HCT116 (cell line): Measurements from ENCODE around the gene ATF1. TPM values are rescaled to one million over a fixed set of nuclear protein-coding genes. Genes with fewer than 3 reads are reported as not detected.
A peak's percentile ranks its signal among the peaks of the same experiment; 100 is the strongest.

ENCODE experiments used
- ATAC-seq: fragments of 200-7000 bp; cut with Tn5 transposase; 2 replicates; pipeline ENCODE4 v1.9.1; 2020; ENCODE audit warnings: mild to moderate bottlenecking, moderate library complexity
- BruUV-seq: library from RNA; stranded (reverse); fragments of 400-500 nt; replicated peaks from 2 replicates; lab custom pipeline; 2021; lab: Mats Ljungman, UMichigan
- CTCF ChIA-PET: fragments of 300-600 bp; sonication (Branson Sonifier 250); formaldehyde crosslinking; loops from one replicate; lab custom pipeline; 2021; ENCODE audit warnings: antibody characterized with exemption; lab: Charles Lee
- POLR2A ChIA-PET: fragments of 300-600, 350-600 bp; sonication (Branson Sonifier 250); formaldehyde crosslinking; loops from one replicate; lab custom pipeline; 2021; ENCODE audit warnings: antibody characterized with exemption; lab: Charles Lee
- RAD21 ChIA-PET, 2 experiments: fragments of 300-600 bp; sonication (Branson Sonifier 250); formaldehyde crosslinking; loops; one replicate each; lab custom pipeline; 2023; ENCODE audit warnings: low total read pairs in 2 of 2; ENCODE audit not compliant: uncharacterized antibody in 2 of 2, unreplicated experiment in 2 of 2, low non-redundant PET in 1 of 2; lab: Charles Lee
- DNase-seq: peaks from one replicate; pipeline ENCODE4 v3.0.0-alpha.2; 2010; ENCODE audit warnings: low read depth, low spot score
- H2AFZ ChIP-seq: fragments of 200-600 bp; shearing (Covaris generic), sonication (generic); 2 replicates; pipeline ENCODE4 v1.6.1; 2017; ENCODE audit warnings: low read depth, mixed run types, mixed read lengths, antibody characterized with exemption, low read length; ENCODE audit not compliant: poor library complexity, severe bottlenecking
- H3K27ac ChIP-seq: 2 replicates; pipeline ENCODE4 v1.5.1; 2012; ENCODE audit warnings: low read depth, low read length
- H3K27me3 ChIP-seq: fragments of 200-600 bp; sonication (generic); 2 replicates; pipeline ENCODE4 v1.6.1; 2016; ENCODE audit warnings: mixed run types, low read length, mixed read lengths; ENCODE audit not compliant: insufficient read depth
- H3K36me3 ChIP-seq, 2 experiments: fragments of 200-500 bp in 1 of 2; fragments of 200-600 bp in 1 of 2; sonication (Bioruptor generic) in 1 of 2; sonication (generic) in 1 of 2; 2 replicates each; pipeline versions ENCODE4 v1.5.1 to v1.6.1; 2014 to 2016; ENCODE audit warnings: low read length in 2 of 2, inconsistent platforms in 1 of 2, mixed read lengths in 1 of 2, mixed run types in 1 of 2; ENCODE audit not compliant: insufficient read depth in 2 of 2, control insufficient read depth in 1 of 2
- H3K4me1 ChIP-seq, 2 experiments: fragments of 200-600 bp in 1 of 2; sonication (generic) in 1 of 2; 2 replicates each; pipeline versions ENCODE4 v1.5.1 to v1.6.1; 2012 to 2017; ENCODE audit warnings: low read length in 2 of 2, inconsistent platforms in 1 of 2, mild to moderate bottlenecking in 1 of 2, mixed read lengths in 1 of 2, mixed run types in 1 of 2, moderate library complexity in 1 of 2; ENCODE audit not compliant: insufficient read depth in 2 of 2, control insufficient read depth in 1 of 2
- H3K4me2 ChIP-seq: fragments of 200-600 bp; sonication (generic); 2 replicates; pipeline ENCODE4 v1.6.1; 2017; ENCODE audit warnings: mixed run types, low read length, mixed read lengths
- H3K4me3 ChIP-seq, 2 experiments: fragments of 200-600 bp in 1 of 2; sonication (generic) in 1 of 2; replicated peaks in 1 of 2; 2 replicates each; pipeline ENCODE4 v1.5.1; 2011 to 2016; ENCODE audit warnings: low read length in 2 of 2, control low read depth in 1 of 2, low read depth in 1 of 2, mild to moderate bottlenecking in 1 of 2, mixed read lengths in 1 of 2, mixed run types in 1 of 2
- H3K79me2 ChIP-seq: fragments of 200-600 bp; sonication (generic); 2 replicates; pipeline ENCODE4 v1.6.1; 2017; ENCODE audit warnings: mild to moderate bottlenecking, mixed run types, low read length, moderate library complexity, mixed read lengths; ENCODE audit not compliant: insufficient read depth
- H3K9ac ChIP-seq: fragments of 200-600 bp; sonication (generic); 2 replicates; pipeline ENCODE4 v1.6.1; 2016; ENCODE audit warnings: low read length, mixed read lengths
- H3K9me2 ChIP-seq: fragments of 200-600 bp; sonication (generic), shearing (Covaris generic); 2 replicates; pipeline ENCODE4 v1.6.1; 2017; ENCODE audit warnings: mixed run types, mild to moderate bottlenecking, moderate library complexity; ENCODE audit not compliant: insufficient read depth
- H3K9me3 ChIP-seq, 2 experiments: fragments of 200-500 bp in 1 of 2; fragments of 200-600 bp in 1 of 2; sonication (Bioruptor generic) in 1 of 2; sonication (generic) in 1 of 2; 2 replicates each; pipeline ENCODE4 v1.6.1; 2014 to 2017; ENCODE audit warnings: low read length in 2 of 2, mixed read lengths in 2 of 2, inconsistent platforms in 1 of 2, low read depth in 1 of 2, mild to moderate bottlenecking in 1 of 2, mixed run types in 1 of 2, moderate library complexity in 1 of 2; ENCODE audit not compliant: control insufficient read depth in 1 of 2, insufficient read depth in 1 of 2
- H4K20me1 ChIP-seq: fragments of 200-600 bp; sonication (generic), shearing (Covaris generic); 2 replicates; pipeline ENCODE4 v1.6.1; 2017; ENCODE audit warnings: mixed run types, mild to moderate bottlenecking, moderate library complexity; ENCODE audit not compliant: insufficient read depth
- CEBPB ChIP-seq: IDR thresholded peaks from 2 replicates; pipeline ENCODE4 v1.6.1; 2012; ENCODE audit warnings: low read depth
- ELF1 ChIP-seq: IDR thresholded peaks from 2 replicates; pipeline ENCODE4 v1.6.1; 2012; ENCODE audit warnings: low read depth, borderline replicate concordance
- POLR2A ChIP-seq: IDR thresholded peaks from 2 replicates; pipeline ENCODE4 v1.7.0; 2011; ENCODE audit warnings: borderline replicate concordance; ENCODE audit not compliant: insufficient read depth, insufficient read length; ENCODE audit errors: extremely low read depth
- POLR2AphosphoS5 ChIP-seq: IDR thresholded peaks from 2 replicates; pipeline ENCODE4 v1.6.1; 2011; ENCODE audit warnings: mild to moderate bottlenecking, low read depth, low read length, moderate library complexity
- TCF7L2 ChIP-seq: IDR thresholded peaks from 2 replicates; pipeline ENCODE4 v1.7.0; 2011; ENCODE audit warnings: borderline replicate concordance, inconsistent platforms; ENCODE audit not compliant: insufficient read depth, insufficient read length; ENCODE audit errors: extremely low read depth
- YY1 ChIP-seq: IDR thresholded peaks from 2 replicates; pipeline ENCODE4 v1.6.1; 2011; ENCODE audit warnings: low read length, low read depth, moderate library complexity, mild to moderate bottlenecking; ENCODE audit not compliant: insufficient replicate concordance; ENCODE audit errors: extremely low read depth
- intact Hi-C: fragments of 100-400 bp; cut with micrococcal nuclease; formaldehyde crosslinking; loops from 2 replicates; pipeline ENCODE4 v1.10.0; 2022
- total RNA-seq: library from RNA; stranded (reverse); gene quantifications from one replicate; pipeline ENCODE4 v1.2.1, GENCODE V29; 2021; ENCODE audit not compliant: unreplicated experiment

ATF1 gene
- total RNA-seq, 1 experiment from 2014 or later, result 48.8 TPM

GRCh38 chr12:50753232-50753769, 10.6 kb upstream of the ATF1 start (continued):
- no peak for TF ChIP-seq YY1
- no peak for TF ChIP-seq ELF1

DNA sequence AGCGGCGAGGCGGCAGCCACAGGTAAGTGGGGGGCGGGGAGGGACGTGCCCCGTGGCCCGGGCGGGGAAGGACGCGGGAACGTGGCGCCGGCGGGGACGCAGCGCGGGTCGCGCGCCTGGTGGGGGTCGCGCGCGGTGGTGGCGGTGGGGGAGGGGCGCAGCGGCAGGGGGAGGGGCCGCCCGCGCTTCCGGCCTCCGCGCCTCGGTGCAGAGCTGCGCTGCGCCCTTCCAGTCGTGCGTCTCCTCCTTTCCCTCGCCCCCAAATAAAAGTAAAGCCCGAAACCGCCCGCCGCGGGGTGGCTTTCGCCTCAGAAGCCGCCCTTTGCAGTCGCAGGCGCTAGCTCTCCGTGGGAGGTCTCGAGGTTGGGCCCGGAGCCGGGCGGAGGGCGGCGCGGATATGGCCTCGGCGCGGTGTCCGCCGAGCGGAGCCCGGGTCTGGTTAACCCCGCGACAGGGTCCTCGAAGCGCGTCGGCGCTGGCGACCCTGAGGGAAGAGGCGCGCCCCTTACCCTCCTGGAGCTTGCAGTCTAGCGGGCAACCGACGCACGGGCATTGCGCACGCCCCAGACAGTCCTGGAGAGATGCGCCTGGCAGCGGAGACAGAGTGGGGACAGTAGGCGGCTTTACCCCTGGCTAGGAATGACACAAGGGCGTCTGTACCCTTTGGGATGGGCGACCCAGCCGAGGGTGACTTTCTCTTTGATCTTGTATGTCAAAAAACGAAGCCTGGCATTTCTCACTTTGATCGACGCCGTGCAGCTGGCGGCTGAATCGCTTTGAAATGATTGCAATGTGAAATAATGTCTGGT, 589 bp downstream of the ATF1 start:
- H3K27ac ChIP-seq, result peak overlapping the region; percentile 100
- H3K36me3 ChIP-seq, result no peaks in the 10 kb centered on the region
- H3K79me2 ChIP-seq, result peaks cover 66% of the 10 kb centered on the region
- peak overlapping the region; percentile 92 for H3K9ac ChIP-seq
- no peaks in the 10 kb centered on the region for H4K20me1 ChIP-seq
- DNase-seq (no peak), ATAC-seq (peak; percentile 60)
- no peaks in the 10 kb centered on the region for H3K9me3 ChIP-seq
- BruUV-seq, result no TSS peak
- intact Hi-C loops, result loop anchor here (1.0 to 10.0 kb wide), 5 partner anchors 223 to 577 kb away; partner anchors contain the start of gene LETMD1
- H2AFZ ChIP-seq, result no peak overlapping the region
- H3K9me2 ChIP-seq, result no peaks in the 10 kb centered on the region
- ChIA-PET POLR2A (interaction anchor here (0.6 to 2.4 kb wide), 10 partner anchors 10 to 315 kb away, joined by 3 to 18 read pairs (median 3); partner anchors contain the start of genes DIP2B and SLC11A2), CTCF (interaction anchor here (0.6 to 2.4 kb wide), 25 partner anchors 10 to 656 kb away, joined by 3 to 33 read pairs (median 5); partner anchors contain the start of genes DIP2B, POU6F1 and SLC11A2), RAD21 (interaction anchor here (0.6 to 1.8 kb wide), 10 partner anchors 9 to 577 kb away, joined by 3 to 6 read pairs (median 4); partner anchors contain the start of gene DIP2B (in 1 of the 2))
- peak; percentile 93 for TF ChIP-seq TCF7L2
- TF ChIP-seq POLR2AphosphoS5, result peak; percentile 47; the same call in 1 of the 2 replicates
- no peak for TF ChIP-seq CEBPB
- peak; percentile 27 for TF ChIP-seq POLR2A
- peak overlapping the region; percentile 88 to 89 for H3K4me3 ChIP-seq
- H3K4me2 ChIP-seq, result peak overlapping the region; percentile 87
- H3K27me3 ChIP-seq, result no peaks in the 10 kb centered on the region
- H3K4me1 ChIP-seq, result peaks cover 30 to 40% of the 10 kb centered on the region in 2 experiments
